ENCODE data around the gene SIX4. TPM values are rescaled to one million over a fixed set of nuclear protein-coding genes. Genes with fewer than 3 reads are reported as not detected.

Gene SIX4
- total RNA-seq, 2 experiments from 2014 or later: 2.4 to 3.1 TPM

- Histone ChIP-seq H3K9me3 (ENCODE audit: low read length) (no peaks in the 10 kb centered on the region), H3K4me1 (ENCODE audit: insufficient read depth, low read length, poor library complexity, severe bottlenecking) (no peaks in the 10 kb centered on the region), H4K20me1 (ENCODE audit: insufficient read depth, low read length) (no peaks in the 10 kb centered on the region), H3K79me2 (ENCODE audit: insufficient read depth, low read depth, low read length) (no peaks in the 10 kb centered on the region), H3K4me2 (ENCODE audit: low read length) (no peak overlapping the region), H3K27ac (ENCODE audit: low read depth, low read length, poor library complexity, severe bottlenecking) (no peak overlapping the region), H3K36me3 (ENCODE audit: insufficient read depth, low read length) (no peaks in the 10 kb centered on the region), H3K9me2 (ENCODE audit: insufficient read depth, low read length) (no peaks in the 10 kb centered on the region), H2AFZ (ENCODE audit: low read length) (no peak overlapping the region), H3K4me3 (ENCODE audit: low read depth, low read length, poor library complexity, severe bottlenecking) (no peak overlapping the region)
- intact Hi-C loops (cut with micrococcal nuclease; ENCODE audit: unreplicated experiment): no loop called here
- no TSS peak for BruUV-seq (replicated peaks)
- ChIA-PET POLR2A (no interaction called here), CTCF (ENCODE audit: unreplicated experiment) (no interaction called here)
- no peak for TF ChIP-seq EZH2phosphoT487 (IDR thresholded peaks at IDR 0.05; ENCODE audit: borderline replicate concordance, low read depth, low read length)
- TF ChIP-seq CTCF (conservative IDR thresholded peaks at IDR 0.05; ENCODE audit: low read length): no peak
- DNase-seq (ENCODE audit: low spot score): no peak
Measured at GRCh38 chr14:60668431-60669112, 55.6 kb downstream of the SIX4 start.

GRCh38 chr14:60665177-60665550 is 59.0 kb downstream of the SIX4 start:
- no peak for DNase-seq (ENCODE audit: low spot score)
- intact Hi-C loops (cut with micrococcal nuclease; ENCODE audit: unreplicated experiment): no loop called here
- TF ChIP-seq EZH2phosphoT487 (IDR thresholded peaks at IDR 0.05; ENCODE audit: borderline replicate concordance, low read depth, low read length) (no peak), CTCF (conservative IDR thresholded peaks at IDR 0.05; ENCODE audit: low read length) (no peak)
- no peaks in the 10 kb centered on the region for H3K79me2 ChIP-seq (ENCODE audit: insufficient read depth, low read depth, low read length)
- H3K9me3 ChIP-seq (ENCODE audit: low read length): no peaks in the 10 kb centered on the region
- ChIA-PET POLR2A (interaction anchor here (0.5 to 0.7 kb wide), 5 partner anchors 11 to 638 kb away, joined by 3 to 6 read pairs (median 3); no protein-coding TSS in a partner anchor), CTCF (ENCODE audit: unreplicated experiment) (no interaction called here)
- no peaks in the 10 kb centered on the region for H3K9me2 ChIP-seq (ENCODE audit: insufficient read depth, low read length)
- H3K36me3 ChIP-seq (ENCODE audit: insufficient read depth, low read length): no peaks in the 10 kb centered on the region
- no TSS peak for BruUV-seq (replicated peaks)
- peaks cover 3% of the 10 kb centered on the region for H3K4me1 ChIP-seq (ENCODE audit: insufficient read depth, low read length, poor library complexity, severe bottlenecking)
- H3K27ac ChIP-seq (ENCODE audit: low read depth, low read length, poor library complexity, severe bottlenecking): no peak overlapping the region
- H2AFZ ChIP-seq (ENCODE audit: low read length): peak overlapping the region; percentile 1; the same call in 1 of the 2 replicates
- no peak overlapping the region for H3K4me3 ChIP-seq (ENCODE audit: low read depth, low read length, poor library complexity, severe bottlenecking)
- no peak overlapping the region for H3K4me2 ChIP-seq (ENCODE audit: low read length)
- no peaks in the 10 kb centered on the region for H4K20me1 ChIP-seq (ENCODE audit: insufficient read depth, low read length)

GRCh38 chr14:60662982-60663381 is 61.2 kb downstream of the SIX4 start:
- BruUV-seq (replicated peaks): no TSS peak
- intact Hi-C loops (cut with micrococcal nuclease; ENCODE audit: unreplicated experiment): no loop called here
- no peak overlapping the region for H3K4me2 ChIP-seq (ENCODE audit: low read length)
- H3K79me2 ChIP-seq (ENCODE audit: insufficient read depth, low read depth, low read length): no peaks in the 10 kb centered on the region
- no peak for DNase-seq (ENCODE audit: low spot score)
- no peak overlapping the region for H3K4me3 ChIP-seq (ENCODE audit: low read depth, low read length, poor library complexity, severe bottlenecking)
- H3K9me2 ChIP-seq (ENCODE audit: insufficient read depth, low read length): no peaks in the 10 kb centered on the region
- H2AFZ ChIP-seq (ENCODE audit: low read length): no peak overlapping the region
- H3K9me3 ChIP-seq (ENCODE audit: low read length): no peaks in the 10 kb centered on the region
- no peak overlapping the region for H3K27ac ChIP-seq (ENCODE audit: low read depth, low read length, poor library complexity, severe bottlenecking)
- H3K4me1 ChIP-seq (ENCODE audit: insufficient read depth, low read length, poor library complexity, severe bottlenecking): peaks cover 22% of the 10 kb centered on the region
- no peaks in the 10 kb centered on the region for H3K36me3 ChIP-seq (ENCODE audit: insufficient read depth, low read length)
- ChIA-PET CTCF (ENCODE audit: unreplicated experiment) (no interaction called here), POLR2A (interaction anchor here (0.6 to 1.2 kb wide), 3 partner anchors 52 to 425 kb away, joined by 3 to 4 read pairs (median 3); no protein-coding TSS in a partner anchor)
- H4K20me1 ChIP-seq (ENCODE audit: insufficient read depth, low read length): no peaks in the 10 kb centered on the region
- TF ChIP-seq EZH2phosphoT487 (IDR thresholded peaks at IDR 0.05; ENCODE audit: borderline replicate concordance, low read depth, low read length): no peak
- TF ChIP-seq CTCF (conservative IDR thresholded peaks at IDR 0.05; ENCODE audit: low read length): no peak
